ENCODE results near the gene PSPH. TPM values are rescaled to one million over a fixed set of nuclear protein-coding genes. Genes with fewer than 3 reads are reported as not detected.

Gene PSPH
- total and polyA plus RNA-seq, 2 donors (not counting 3 experiments of a cell fraction or from before 2014, with no cell fraction given), result 11.8 to 24.2 TPM

- H3K36me3 ChIP-seq (ENCODE audit: control insufficient read depth in 2 of 2, extremely low read depth in 1 of 2, insufficient read depth in 2 of 2, low read length in 2 of 2), result no peaks in the 10 kb centered on the region
- POLR2A ChIA-PET, result interaction anchor here (0.7 kb wide), 1 partner anchor 12 kb away, joined by 4 read pairs; no protein-coding TSS in a partner anchor
- no peaks in the 10 kb centered on the region for H3K27me3 ChIP-seq (ENCODE audit: control insufficient read depth in 2 of 2, insufficient read depth in 2 of 2, low read length in 2 of 2)
- FAIRE-seq (no peak), DNase-seq (ENCODE audit: low read depth, low spot score) (no peak)
- H3K79me2 ChIP-seq (ENCODE audit: control insufficient read depth, insufficient read depth, low read length), result no peaks in the 10 kb centered on the region
- no peak overlapping the region for H3K4me3 ChIP-seq (replicated peaks in 1 of 3; ENCODE audit: insufficient read depth in 1 of 3, low read depth in 1 of 3, low read length in 3 of 3)
- H3K9me3 ChIP-seq (replicated peaks; ENCODE audit: control insufficient read depth, insufficient read depth, low read length), result no peaks in the 10 kb centered on the region
- CTCF ChIA-PET, result interaction anchor here (1.7 to 2.8 kb wide), 6 partner anchors 13 to 451 kb away, joined by 7 to 49 read pairs (median 31); partner anchors contain the start of genes CHCHD2 and SUMF2
- TF ChIP-seq JUN (IDR thresholded peaks at IDR 0.05; ENCODE audit: borderline replicate concordance, insufficient read depth, insufficient read length, low read depth) (no peak), EZH2 (IDR thresholded peaks at IDR 0.05; ENCODE audit: borderline replicate concordance, low read depth, low read length, severe bottlenecking) (no peak), GATA2 (IDR thresholded peaks at IDR 0.05; ENCODE audit: insufficient read depth, insufficient read length, low read depth, low read length) (no peak), MAX (IDR thresholded peaks at IDR 0.05; ENCODE audit: insufficient read depth, insufficient read length) (no peak), CTCF (IDR thresholded peaks at IDR 0.05; ENCODE audit: extremely low read depth in 1 of 2, insufficient read depth in 1 of 2, low read depth in 1 of 2, low read length in 2 of 2) (no peak), POLR2A (IDR thresholded peaks at IDR 0.05; ENCODE audit: low read depth, low read length) (no peak), FOS (IDR thresholded peaks at IDR 0.05; ENCODE audit: borderline replicate concordance, insufficient read depth, low read length) (no peak), POLR2AphosphoS5 (IDR thresholded peaks at IDR 0.05; ENCODE audit: insufficient read depth, low read depth, low read length) (no peak)
- intact Hi-C loops (cut with micrococcal nuclease), result no loop called here
- H4K20me1 ChIP-seq (replicated peaks; ENCODE audit: control insufficient read depth, extremely low read depth, insufficient read depth, low read length), result no peaks in the 10 kb centered on the region
- peaks cover 3% of the 10 kb centered on the region for H3K4me1 ChIP-seq (ENCODE audit: control insufficient read depth, extremely low read depth, insufficient read depth, low read length)
- BruUV-seq (replicated peaks), result no TSS peak
- H3K27ac ChIP-seq (ENCODE audit: insufficient read depth, low read depth, low read length), result no peak overlapping the region
- no peak overlapping the region for H3K9ac ChIP-seq (replicated peaks; ENCODE audit: extremely low read depth, insufficient read depth, low read length)
- dilution Hi-C loops (cut with MboI; ENCODE audit: extremely low pct_ligation_motif_present, low sequenced_read_pairs), result no loop called here
- H3K4me2 ChIP-seq (ENCODE audit: insufficient read depth, low read length), result no peak overlapping the region
- no peak overlapping the region for H2AFZ ChIP-seq (ENCODE audit: low read depth, low read length)
- H3K9me1 ChIP-seq (replicated peaks; ENCODE audit: control insufficient read depth, extremely low read depth, insufficient read depth, low read length), result no peaks in the 10 kb centered on the region
These were observed 40.3 kb upstream of the PSPH start for GRCh38 chr7:56091591-56091990.

All from endothelial cell of umbilical vein (primary cell).